Heart left ventricle (tissue), 16 donors: Measurements from ENCODE around the gene SNN. TPM values are rescaled to one million over a fixed set of nuclear protein-coding genes. Genes with fewer than 3 reads are reported as not detected.
A peak's percentile ranks its signal among the peaks of the same experiment; 100 is the strongest.

Experiments
- ATAC-seq, 4 donors: fragments of 200-7000 bp; cut with Tn5 transposase; one replicate each; pipeline ENCODE4 v1.9.1; 2020 to 2022; ENCODE audit warnings: moderate library complexity in 4 of 4, mild to moderate bottlenecking in 3 of 4, moderate number of reproducible peaks in 1 of 4
- DNase-seq, 5 donors: peaks; one replicate each; pipeline ENCODE4 v3.0.0-alpha.2; 2020
- H3K27ac ChIP-seq, 12 donors: fragments of 200-600 bp; sonication (generic) in 4 of 12; one replicate each; pipeline versions ENCODE4 v1.5.0 to v1.8.0; 2016 to 2022; ENCODE audit warnings: mild to moderate bottlenecking in 2 of 12
- H3K27me3 ChIP-seq, 9 donors: fragments of 200-600 bp; sonication (generic) in 2 of 9; one replicate each; pipeline versions ENCODE4 v1.5.1 to v1.8.0; 2016 to 2022; ENCODE audit warnings: mild to moderate bottlenecking in 3 of 9
- H3K36me3 ChIP-seq, 9 donors: fragments of 200-600 bp; sonication (generic) in 2 of 9; one replicate each; pipeline versions ENCODE4 v1.5.0 to v1.8.0; 2018 to 2022; ENCODE audit warnings: mild to moderate bottlenecking in 2 of 9
- H3K4me1 ChIP-seq, 12 donors: fragments of 200-600 bp; sonication (generic) in 4 of 12; one replicate each; pipeline versions ENCODE4 v1.5.0 to v1.8.0; 2016 to 2022; ENCODE audit warnings: mild to moderate bottlenecking in 3 of 12
- H3K4me3 ChIP-seq, 12 donors: fragments of 200-600 bp; sonication (generic) in 4 of 12; one replicate each; pipeline versions ENCODE4 v1.5.0 to v1.8.0; 2017 to 2022; ENCODE audit warnings: mild to moderate bottlenecking in 9 of 12, moderate library complexity in 4 of 12
- H3K9me3 ChIP-seq, 12 donors: fragments of 200-600 bp; sonication (generic) in 4 of 12; one replicate each; pipeline versions ENCODE4 v1.5.0 to v1.8.0; 2016 to 2022; ENCODE audit warnings: mild to moderate bottlenecking in 1 of 12
- POLR2A ChIP-seq, 2 donors: fragments of 450-650 bp; IDR thresholded peaks; one replicate each; pipeline ENCODE4 v1.6.1; 2017; ENCODE audit warnings: antibody characterized with exemption in 2 of 2, mild to moderate bottlenecking in 2 of 2, moderate library complexity in 2 of 2
- WGBS, 4 donors: extraction: QIAGEN DNeasy Blood & Tissue Kit in 2 of 4; methylation state at CpG; one replicate each; pipeline versions ENCODE4 v1.1.5 to v1.1.7; 2013 to 2018; 5-methylcytosine and 5-hydroxymethylcytosine counted together
- intact Hi-C, 10 donors: fragments of 100-400 bp; cut with DNase I; formaldehyde crosslinking; loops; one replicate each; pipeline versions ENCODE4 v1.11.1 to v1.14.2; 2022
- long read RNA-seq, 3 donors: library from polyadenylated mRNA; unstranded; transcript quantifications; one replicate each; pipeline ENCODE4 v2.0.0, GENCODE V29; 2020 to 2021
- polyA plus RNA-seq, 2 donors: library from polyadenylated mRNA; stranded (reverse); fragments of 200-250 nt; gene quantifications; one replicate each; pipeline ENCODE4 v1.2.3, GENCODE V29; 2013
- total RNA-seq, 9 donors: library from RNA; depleted of rRNA in 2 of 9; stranded (reverse); fragments of >200 nt in 2 of 9; fragmentation: NEBNext Ultra II Directional in 3 of 9; extraction: Animal tissue kit (Norgen Biotek cat#: 25700) in 3 of 9; gene quantifications; one replicate each; pipeline versions ENCODE4 v1.1.0 to v1.2.4, GENCODE V29; 2016 to 2023
- TF ChIP-seq, protein P1 (sequence below), 12 donors: fragments of 200-600 bp; sonication (generic) in 4 of 12; IDR thresholded peaks; one replicate each; pipeline versions ENCODE4 v1.5.0 to v1.8.0; 2018 to 2022; ENCODE audit warnings: antibody characterized with exemption in 12 of 12, mild to moderate bottlenecking in 5 of 12
- donor health status: ischemic (EF 13 %, LVEDD 7.1; RV severe dilation, severe dysfunction).
- donor health status: healthy with polysubstance abuse.
- donor health status: DM: no; HTN: yes; CAD: no.
- donor health status: DM: no; HTN: no; CAD: no.
- donor health status: ischemic (EF 25% LVEDD 6.9; RV normal size, moderate dysfunction).
- donor health status: ischemic (EF 25% LVEDD 5.7; RV mildly dilated, moderate dysfunction).
- donor health status: healthy.
- donor health status: DM: yes; HTN: yes; CAD: no.
- donor health status: ischemic (EF 35%, LVEDD 5.7; RV mildly dilated, moderate dysfunction).
- donor health status: nonischemic (EF 11% LVEDD 7.7; RV severe dilation, severe dysfunction).
- donor health status: DM: yes; HTN: yes; CAD: no.
- donor health status: PGD.
- donor health status: ischemic (EF 29% LVEDD 5.4; RV normal size, mild dysfunction).
- donor health status: nonischemic (EF 23%, LVEDD 6.1; RV moderate dilation, normal function).

The SNN gene
- total RNA-seq (10 to 100 TPM; 17.0 to 60.0 (median 36.4) TPM), polyA plus RNA-seq (10 to 100 TPM; 12.5 to 38.4 TPM)
- long read RNA-seq, donor 1, transcript SNN-201 (2 exons, 3,312 nt): major isoform, 75 of 94 reads
- long read RNA-seq, donor 1, partial matches to known transcripts: 19 of 94 reads
- long read RNA-seq, donor 1, other reads (novel, unspliced or antisense): 0 of 94 reads
- long read RNA-seq, donor 2, transcript SNN-201 (2 exons, 3,312 nt): major isoform, 103 of 142 reads
- long read RNA-seq, donor 2, partial matches to known transcripts: 37 of 142 reads
- long read RNA-seq, donor 2, other reads (novel, unspliced or antisense): 2 of 142 reads
- long read RNA-seq, donor 3, transcript SNN-201 (2 exons, 3,312 nt): major isoform, 181 of 215 reads
- long read RNA-seq, donor 3, partial matches to known transcripts: 33 of 215 reads
- long read RNA-seq, donor 3, other reads (novel, unspliced or antisense): 1 of 215 reads

DNA sequence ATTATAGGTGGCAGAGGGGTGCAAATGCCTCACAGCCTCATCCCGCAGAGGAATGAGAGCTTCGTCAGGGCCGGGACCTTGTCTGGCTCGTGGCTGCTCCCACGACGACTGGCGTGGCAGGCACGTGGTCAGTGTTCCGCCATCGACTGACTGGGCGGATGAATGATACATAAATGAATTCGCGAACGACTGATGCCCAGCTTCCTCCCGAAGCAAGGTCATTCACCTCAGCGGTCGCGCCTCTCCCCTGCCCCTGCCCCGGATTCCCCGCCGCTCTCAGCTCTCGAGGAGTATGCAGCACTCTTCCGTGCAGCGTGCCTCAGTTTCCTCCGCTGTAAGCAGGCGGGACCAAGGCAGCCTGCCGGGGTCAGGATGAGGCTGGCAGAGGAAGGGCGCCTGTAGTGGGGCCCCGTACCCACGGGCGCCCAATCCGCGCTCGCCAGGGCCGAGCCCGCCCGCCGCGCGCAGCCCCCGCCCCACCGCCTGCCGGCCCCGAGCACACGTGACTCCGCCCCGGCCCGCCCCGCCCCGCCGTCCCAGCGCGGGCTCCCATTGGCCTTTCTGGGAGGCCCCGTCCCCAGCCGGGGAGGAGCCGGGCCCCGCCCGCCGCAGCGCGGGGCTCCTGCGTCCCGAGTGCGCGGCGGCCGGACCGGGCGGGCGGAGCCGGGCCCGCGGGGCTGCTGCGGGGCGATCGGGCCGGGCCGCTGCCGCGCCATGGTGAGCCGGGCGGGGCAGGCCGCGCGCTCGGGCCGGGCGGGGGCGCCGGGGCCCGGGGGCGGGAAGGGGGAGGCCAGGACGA, at the start of gene SNN:
TSS of gene SNN (plus strand) at position 632 of the 799 bp plus-strand sequence. CDS start 7,605 bp downstream, outside the sequence.
- 6 to 22% (median 9%) methylated on average over 28 to 92 of the region's 93 CpGs for WGBS, 4 donors
- H3K36me3 ChIP-seq: no peaks in the 10 kb centered on the region
- TF ChIP-seq POLR2A (IDR thresholded peaks at IDR 0.05): no peak
- TF ChIP-seq, protein P1, sequence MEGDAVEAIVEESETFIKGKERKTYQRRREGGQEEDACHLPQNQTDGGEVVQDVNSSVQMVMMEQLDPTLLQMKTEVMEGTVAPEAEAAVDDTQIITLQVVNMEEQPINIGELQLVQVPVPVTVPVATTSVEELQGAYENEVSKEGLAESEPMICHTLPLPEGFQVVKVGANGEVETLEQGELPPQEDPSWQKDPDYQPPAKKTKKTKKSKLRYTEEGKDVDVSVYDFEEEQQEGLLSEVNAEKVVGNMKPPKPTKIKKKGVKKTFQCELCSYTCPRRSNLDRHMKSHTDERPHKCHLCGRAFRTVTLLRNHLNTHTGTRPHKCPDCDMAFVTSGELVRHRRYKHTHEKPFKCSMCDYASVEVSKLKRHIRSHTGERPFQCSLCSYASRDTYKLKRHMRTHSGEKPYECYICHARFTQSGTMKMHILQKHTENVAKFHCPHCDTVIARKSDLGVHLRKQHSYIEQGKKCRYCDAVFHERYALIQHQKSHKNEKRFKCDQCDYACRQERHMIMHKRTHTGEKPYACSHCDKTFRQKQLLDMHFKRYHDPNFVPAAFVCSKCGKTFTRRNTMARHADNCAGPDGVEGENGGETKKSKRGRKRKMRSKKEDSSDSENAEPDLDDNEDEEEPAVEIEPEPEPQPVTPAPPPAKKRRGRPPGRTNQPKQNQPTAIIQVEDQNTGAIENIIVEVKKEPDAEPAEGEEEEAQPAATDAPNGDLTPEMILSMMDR (IDR thresholded peaks at IDR 0.05): no peak
- no peaks in the 10 kb centered on the region for H3K9me3 ChIP-seq
- intact Hi-C loops: loop anchor here in 2 of 10 donors (2.0 to 10.0 kb wide), 3 partner anchors 44 to 127 kb away; partner anchors contain the start of genes TXNDC11 (in 1 of the 2) and ZC3H7A (in 1 of the 2)
- peaks cover 3 to 64% (median 47%) of the 10 kb centered on the region in 12 donors for H3K4me1 ChIP-seq
- peak within 1 kb of the TSS; percentile 70 to 100 (median 90) for H3K4me3 ChIP-seq
- peak within 1 kb of the TSS; percentile 47 to 90 (median 84) for H3K27ac ChIP-seq
- peak; percentile 90 to 96 (median 92) for DNase-seq
- ATAC-seq: peak; percentile 84 to 93 (median 90)
- H3K27me3 ChIP-seq: no peaks in the 10 kb centered on the region

DNA sequence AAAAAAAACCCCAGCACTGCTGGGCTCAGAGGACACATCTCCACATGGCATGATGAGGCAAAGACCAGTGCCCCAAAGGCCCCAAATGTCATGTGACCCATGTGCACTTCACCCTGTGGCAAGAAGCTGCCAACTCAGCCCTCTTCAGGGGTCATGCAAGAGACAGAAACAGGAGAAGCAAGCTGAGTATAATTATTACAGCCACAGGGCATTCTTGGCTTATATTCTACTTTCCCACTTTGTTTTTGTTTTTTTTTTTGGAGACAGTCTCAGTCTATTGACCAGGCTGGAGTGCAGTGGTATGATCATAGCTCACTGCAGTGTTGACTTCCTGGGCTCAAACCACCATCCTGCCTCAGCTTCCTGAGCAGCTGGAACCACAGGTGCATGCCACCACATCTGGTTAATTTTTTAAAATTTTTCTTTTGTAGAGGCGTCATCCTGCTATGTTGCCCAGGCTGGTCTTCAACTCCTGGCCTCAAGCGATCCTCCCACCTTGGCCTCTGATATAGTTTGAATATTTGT, 48.9 kb upstream of the SNN start:
- DNase-seq (peak in 1 of 5 donors; percentile 58), ATAC-seq (peak in 3 of 4 donors; percentile 26 to 80 (median 50))
- 81 to 94% (median 92%) methylated on average over 2 of the region's 2 CpGs for WGBS, 4 donors
- Histone ChIP-seq H3K27me3 (no peaks in the 10 kb centered on the region), H3K4me3 (no peak overlapping the region), H3K27ac (peak overlapping the region in 3 of 12 donors; percentile 5 to 78 (median 17)), H3K9me3 (peaks cover 0 to 6% (median 0%) of the 10 kb centered on the region in 12 donors), H3K36me3 (no peaks in the 10 kb centered on the region), H3K4me1 (peaks cover 0 to 58% (median 1%) of the 10 kb centered on the region in 12 donors)
- intact Hi-C loops: no loop called here
- TF ChIP-seq POLR2A (IDR thresholded peaks at IDR 0.05): no peak
- TF ChIP-seq, protein P1 (IDR thresholded peaks at IDR 0.05): no peak

DNA sequence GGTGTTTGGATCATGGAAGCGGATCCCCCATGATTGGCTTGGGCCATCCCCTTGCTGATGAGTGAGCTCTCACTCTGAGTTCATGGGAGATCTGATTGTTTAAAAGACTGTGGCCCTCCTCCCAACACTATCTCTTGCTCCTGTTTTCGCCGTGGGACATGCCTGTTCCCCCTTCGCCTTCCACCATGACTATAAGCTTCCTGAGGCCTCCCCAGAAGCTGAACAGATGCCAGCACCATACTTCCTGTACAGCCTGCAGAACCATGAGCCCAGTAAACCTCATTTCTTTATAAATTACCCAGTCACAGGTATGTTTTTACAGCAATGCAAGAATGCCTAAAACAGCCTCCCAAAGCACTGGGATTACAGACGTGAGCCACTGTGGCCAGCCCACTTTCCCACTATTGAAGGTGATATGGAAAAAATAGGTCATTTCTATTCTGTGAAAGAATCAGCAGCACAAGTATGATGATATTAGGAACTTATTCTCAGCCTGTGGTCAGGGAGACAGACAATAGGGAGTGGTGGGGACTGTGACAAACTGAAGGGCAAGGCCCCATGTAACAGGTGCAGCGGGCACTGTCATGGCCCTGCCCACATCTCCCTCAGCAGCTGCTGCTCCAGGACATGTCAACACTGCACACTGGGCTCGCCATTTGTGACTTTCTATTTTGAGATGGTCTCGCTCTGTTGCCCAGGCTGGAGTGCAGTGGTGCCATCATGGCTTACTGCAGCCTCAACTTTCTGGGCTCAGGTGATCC, 47.8 kb upstream of the SNN start:
- H3K9me3 ChIP-seq: peaks cover 0 to 6% (median 0%) of the 10 kb centered on the region in 12 donors
- intact Hi-C loops: loop anchor here in 1 of 10 donors (10.0 kb wide), 1 partner anchor 86 kb away; no protein-coding TSS in a partner anchor
- no peak for DNase-seq
- 83 to 93% (median 91%) methylated on average over 8 of the region's 8 CpGs for WGBS, 4 donors
- H3K27ac ChIP-seq: peak overlapping the region in 1 of 12 donors; percentile 78
- H3K4me1 ChIP-seq: peaks cover 0 to 64% (median 1%) of the 10 kb centered on the region in 12 donors
- no peak overlapping the region for H3K4me3 ChIP-seq
- H3K27me3 ChIP-seq: no peaks in the 10 kb centered on the region
- H3K36me3 ChIP-seq: no peaks in the 10 kb centered on the region
- ATAC-seq: no peak
- TF ChIP-seq, protein P1 (IDR thresholded peaks at IDR 0.05): no peak
- no peak for TF ChIP-seq POLR2A (IDR thresholded peaks at IDR 0.05)
